ENCODE results near the gene CCNK.

Gene CCNK

GRCh38 chr14:99451234-99451633 lies 30.0 kb upstream of the CCNK start:
- TF ChIP-seq CTCF (IDR thresholded peaks at IDR 0.05; ENCODE audit: low read depth, low read length), result no peak
- in situ Hi-C loops (cut with HindIII; ENCODE audit: low sequenced_read_pairs), result no loop called here
- no peak overlapping the region for H3K4me3 ChIP-seq (ENCODE audit: low read depth, low read length)
- DNase-seq (ENCODE audit: low read depth, low spot score), result no peak

- H3K4me3 ChIP-seq (ENCODE audit: low read depth, low read length), result no peak overlapping the region
- DNase-seq (ENCODE audit: low read depth, low spot score), result no peak
- in situ Hi-C loops (cut with HindIII; ENCODE audit: low sequenced_read_pairs), result no loop called here
- TF ChIP-seq CTCF (IDR thresholded peaks at IDR 0.05; ENCODE audit: low read depth, low read length), result no peak
Measured at GRCh38 chr14:99452968-99453367, 28.2 kb upstream of the CCNK start.

GRCh38 chr14:99454246-99454645 lies 27.0 kb upstream of the CCNK start:
- no peak for DNase-seq (ENCODE audit: low read depth, low spot score)
- no peak overlapping the region for H3K4me3 ChIP-seq (ENCODE audit: low read depth, low read length)
- no peak for TF ChIP-seq CTCF (IDR thresholded peaks at IDR 0.05; ENCODE audit: low read depth, low read length)
- in situ Hi-C loops (cut with HindIII; ENCODE audit: low sequenced_read_pairs), result no loop called here

- in situ Hi-C loops (cut with HindIII; ENCODE audit: low sequenced_read_pairs), result no loop called here
- H3K4me3 ChIP-seq (ENCODE audit: low read depth, low read length), result no peak overlapping the region
- no peak for TF ChIP-seq CTCF (IDR thresholded peaks at IDR 0.05; ENCODE audit: low read depth, low read length)
- no peak for DNase-seq (ENCODE audit: low read depth, low spot score)
Measured at GRCh38 chr14:99459481-99460100, 21.6 kb upstream of the CCNK start.

GRCh38 chr14:99460793-99461192 lies 20.4 kb upstream of the CCNK start:
- in situ Hi-C loops (cut with HindIII; ENCODE audit: low sequenced_read_pairs), result no loop called here
- no peak for TF ChIP-seq CTCF (IDR thresholded peaks at IDR 0.05; ENCODE audit: low read depth, low read length)
- no peak for DNase-seq (ENCODE audit: low read depth, low spot score)
- no peak overlapping the region for H3K4me3 ChIP-seq (ENCODE audit: low read depth, low read length)

GRCh38 chr14:99461411-99462085 lies 19.7 kb upstream of the CCNK start:
- no peak for TF ChIP-seq CTCF (IDR thresholded peaks at IDR 0.05; ENCODE audit: low read depth, low read length)
- in situ Hi-C loops (cut with HindIII; ENCODE audit: low sequenced_read_pairs), result no loop called here

More at GRCh38 chr14:99461411-99462085, 19.7 kb upstream of the CCNK start:
- no peak overlapping the region for H3K4me3 ChIP-seq (ENCODE audit: low read depth, low read length)
- DNase-seq (ENCODE audit: low read depth, low spot score), result no peak

All from astrocyte of the spinal cord (primary cell).